HK-2 (cell line): ENCODE data around the gene MS4A3.
"Not testable (repeated sequence)": the region's sequence is repeated elsewhere in the genome, so short reads cannot be mapped to it uniquely, and the experiment has no call there.

Experiments used
- DNase-seq: peaks from one replicate; pipeline ENCODE4 v3.0.0-alpha.2; 2018; ENCODE audit not compliant: unreplicated experiment

MS4A3 gene

DNA sequence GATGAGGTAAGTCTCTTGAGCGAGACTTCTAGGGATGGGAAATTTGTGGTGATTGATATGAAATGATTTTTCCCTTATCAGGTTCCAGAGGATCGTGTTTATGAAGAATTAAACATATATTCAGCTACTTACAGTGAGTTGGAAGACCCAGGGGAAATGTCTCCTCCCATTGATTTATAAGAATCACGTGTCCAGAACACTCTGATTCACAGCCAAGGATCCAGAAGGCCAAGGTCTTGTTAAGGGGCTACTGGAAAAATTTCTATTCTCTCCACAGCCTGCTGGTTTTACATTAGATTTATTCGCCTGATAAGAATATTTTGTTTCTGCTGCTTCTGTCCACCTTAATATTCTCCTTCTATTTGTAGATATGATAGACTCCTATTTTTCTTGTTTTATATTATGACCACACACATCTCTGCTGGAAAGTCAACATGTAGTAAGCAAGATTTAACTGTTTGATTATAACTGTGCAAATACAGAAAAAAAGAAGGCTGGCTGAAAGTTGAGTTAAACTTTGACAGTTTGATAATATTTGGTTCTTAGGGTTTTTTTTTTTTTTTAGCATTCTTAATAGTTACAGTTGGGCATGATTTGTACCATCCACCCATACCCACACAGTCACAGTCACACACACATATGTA is 39.1 kb downstream of the MS4A3 start:
- no peak for DNase-seq

DNA sequence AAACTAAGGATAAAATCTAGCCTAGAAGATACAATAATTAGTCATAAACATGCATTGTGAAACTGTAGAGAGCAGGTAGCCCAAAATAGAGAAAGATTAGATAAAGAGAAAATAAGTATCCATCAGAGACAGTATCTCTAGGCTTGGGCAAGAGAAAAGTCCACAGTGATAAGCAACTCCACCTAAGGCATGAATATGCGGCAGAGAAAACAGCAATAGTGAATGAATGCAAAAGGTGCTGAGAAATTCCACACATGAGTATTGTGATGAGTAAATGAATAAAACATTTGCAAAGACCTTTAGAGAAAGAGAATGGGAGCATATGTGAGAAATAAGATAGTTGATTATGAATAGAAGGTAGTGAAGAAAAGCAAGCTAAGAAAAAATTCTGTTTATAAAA is 40.7 kb downstream of the MS4A3 start:
- DNase-seq: no peak

DNA sequence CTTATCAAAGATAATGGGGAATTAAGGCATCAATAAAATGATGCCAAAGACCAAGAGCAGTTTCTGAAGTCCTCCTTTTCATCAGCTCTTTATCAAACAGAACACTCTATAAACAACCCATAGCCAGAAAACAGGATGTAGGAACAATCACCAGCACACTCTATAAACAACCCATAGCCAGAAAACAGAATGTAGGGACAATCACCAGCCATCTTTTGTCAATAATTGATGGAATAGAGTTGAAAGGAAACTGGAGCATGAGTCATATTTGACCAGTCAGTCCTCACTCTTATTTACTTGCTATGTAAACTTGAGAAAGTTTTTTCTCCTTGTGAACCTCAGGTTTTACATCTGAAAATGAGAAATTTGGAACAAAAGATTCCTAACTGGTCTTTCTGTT is 42.0 kb downstream of the MS4A3 start:
- no peak for DNase-seq

DNA sequence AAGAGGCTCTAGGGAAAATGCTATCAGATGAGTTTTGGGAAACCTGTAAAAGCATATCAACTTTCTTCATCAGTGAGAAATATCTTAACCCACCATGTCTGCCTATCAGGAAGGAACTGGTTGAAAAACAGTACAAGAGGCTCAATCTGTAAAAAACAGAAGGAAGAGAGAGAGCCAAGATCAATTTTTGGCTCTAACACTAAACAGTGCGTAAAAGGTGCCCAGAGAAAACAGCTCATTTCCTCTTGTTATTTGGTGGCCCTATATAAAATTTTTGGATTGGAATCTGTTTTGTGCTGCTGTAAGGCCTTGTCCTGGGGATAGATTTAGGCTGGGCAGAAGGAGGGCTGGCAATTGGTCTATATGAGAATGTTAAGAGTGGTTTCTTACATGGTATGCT is 44.1 kb downstream of the MS4A3 start:
- no peak for DNase-seq

DNA sequence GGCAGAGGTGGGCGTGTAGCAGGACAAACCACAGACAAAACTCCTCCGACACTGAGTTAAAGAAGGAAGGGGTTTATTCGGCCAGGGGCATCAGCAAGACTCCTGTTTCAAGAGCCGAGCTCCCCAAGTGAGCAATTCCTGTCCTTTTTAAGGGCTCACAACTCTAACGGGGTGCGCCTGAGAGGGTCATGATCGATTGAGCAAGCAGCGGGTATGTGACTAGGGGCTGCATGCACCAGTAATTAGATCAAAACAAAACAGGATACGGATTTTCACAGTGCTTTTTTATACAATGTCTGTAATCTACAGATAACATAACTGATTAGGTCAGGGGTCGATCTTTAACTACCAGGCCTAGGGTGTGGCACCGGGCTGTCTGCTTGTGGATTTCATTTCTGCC is 44.9 kb downstream of the MS4A3 start:
- not testable (repeated sequence) for DNase-seq

DNA sequence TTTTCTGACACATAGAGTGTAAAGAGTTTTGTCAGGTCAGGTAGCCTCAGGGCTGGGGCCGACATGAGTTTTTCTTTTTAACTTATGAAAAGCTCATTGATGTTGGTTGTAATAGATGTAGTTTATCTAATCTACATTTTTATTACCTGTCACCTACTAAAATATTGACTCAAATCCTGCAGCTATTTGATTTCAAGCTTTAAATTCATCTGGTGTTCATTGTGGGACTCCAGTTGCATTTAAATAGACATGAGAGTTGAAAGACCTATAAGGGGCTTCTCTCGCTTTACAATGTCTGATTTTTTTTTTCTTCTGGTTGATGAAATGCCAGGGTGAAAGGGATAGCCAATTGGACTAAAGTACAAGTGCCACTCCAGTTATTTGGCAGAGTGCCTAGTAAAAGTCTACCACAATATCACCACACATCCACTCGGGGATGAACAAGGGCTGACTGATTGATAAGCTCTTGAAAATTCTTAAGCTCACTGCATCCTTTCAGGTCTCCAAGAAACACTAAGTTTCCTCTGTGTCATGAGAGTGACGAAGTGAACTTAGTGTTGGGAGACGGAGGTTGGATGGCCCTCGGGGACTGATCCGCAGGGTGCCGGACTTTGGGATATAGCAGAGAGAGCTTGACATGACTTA is 48.1 kb downstream of the MS4A3 start:
- DNase-seq: not testable (repeated sequence)

DNA sequence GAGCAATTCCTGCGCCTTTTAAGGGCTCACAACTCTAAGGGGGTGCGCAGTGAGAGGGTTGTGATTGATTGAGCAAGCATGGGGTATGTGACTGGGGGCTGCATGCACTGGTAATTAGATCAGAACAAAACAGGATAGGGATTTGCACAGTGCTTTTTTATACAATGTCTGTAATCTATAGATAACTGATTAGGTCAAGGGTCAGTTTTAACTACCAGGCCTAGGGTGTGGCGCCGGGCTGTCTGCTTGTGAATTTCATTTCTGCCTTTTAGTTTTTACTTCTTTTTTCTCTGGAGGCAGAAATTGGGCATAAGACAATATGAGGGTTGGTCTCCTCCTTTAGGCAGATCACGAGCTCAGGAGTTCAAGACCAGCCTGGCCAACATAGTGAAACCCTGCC is 52.2 kb downstream of the MS4A3 start:
- not testable (repeated sequence) for DNase-seq

DNA sequence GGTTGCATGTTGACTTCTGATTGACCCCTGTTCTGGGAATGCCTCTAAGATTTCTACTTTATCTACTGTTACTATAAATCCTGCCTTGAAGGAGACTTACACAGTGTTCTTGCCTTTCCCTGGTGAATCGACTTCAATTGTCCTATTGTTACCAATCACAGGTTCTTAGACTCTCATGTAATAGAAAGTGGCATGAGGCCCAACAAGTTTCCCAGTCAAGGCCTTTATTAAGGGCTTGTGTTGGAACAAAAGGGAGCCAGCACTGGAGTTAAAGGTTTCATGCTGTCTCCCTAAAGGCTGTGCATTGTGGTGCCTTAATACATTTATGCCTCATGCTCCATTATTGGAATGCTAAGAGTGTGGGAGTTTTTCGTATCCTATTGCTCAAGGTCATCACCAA is 55.3 kb downstream of the MS4A3 start:
- no peak for DNase-seq

DNA sequence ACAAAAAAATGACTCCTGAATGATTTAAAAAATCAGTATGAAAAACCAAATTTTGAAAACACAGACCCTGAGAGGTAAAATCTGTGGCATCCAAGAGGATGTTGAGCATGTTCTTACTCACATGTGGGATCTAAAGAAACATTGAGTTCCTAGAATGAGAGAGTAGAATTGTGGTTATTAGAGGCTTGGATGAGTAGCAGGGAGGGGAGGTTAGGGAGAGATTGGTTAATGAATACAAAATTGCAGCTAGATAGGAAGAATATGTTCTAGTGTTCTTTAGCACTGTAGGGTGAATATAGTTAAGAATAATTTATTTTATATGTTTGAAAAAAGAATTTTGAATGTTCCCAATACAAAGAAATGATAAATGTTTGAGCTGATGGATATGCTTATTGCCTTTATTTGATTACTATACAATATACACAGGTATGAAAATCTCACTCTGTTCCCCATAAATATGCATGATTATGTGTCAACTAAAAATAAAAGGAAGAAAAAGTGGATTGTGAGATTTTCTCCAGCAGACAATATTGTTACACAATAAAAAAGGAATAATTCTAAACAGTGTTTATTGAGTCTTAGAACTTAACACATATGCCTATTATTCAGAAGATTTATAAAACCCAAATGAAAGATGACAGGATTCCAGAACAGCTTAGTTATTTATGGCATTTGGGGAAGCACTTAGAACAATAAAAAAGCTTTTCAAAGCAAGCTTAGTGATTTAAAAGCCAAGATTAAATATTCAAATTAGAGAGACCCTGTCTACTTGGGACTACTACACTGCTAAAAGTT is 60.7 kb downstream of the MS4A3 start:
- DNase-seq: no peak

DNA sequence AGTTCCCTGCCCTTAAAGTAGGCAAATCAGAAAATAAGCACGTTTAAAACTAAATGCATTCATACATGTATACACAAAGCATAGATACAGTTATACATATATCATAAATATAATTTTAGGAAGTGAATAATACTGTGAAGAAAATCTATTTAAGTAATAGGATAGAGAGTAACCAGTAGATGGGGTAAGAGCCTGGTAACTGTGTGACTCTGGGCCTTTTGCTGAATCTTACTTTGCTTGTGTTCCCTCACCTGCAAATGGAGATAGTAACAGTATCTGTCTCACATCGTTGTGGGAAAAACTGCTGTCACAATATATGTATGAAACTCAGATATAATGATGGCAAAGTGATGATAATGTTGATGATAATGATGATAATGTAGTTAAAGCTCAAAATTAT is 61.9 kb downstream of the MS4A3 start:
- no peak for DNase-seq

DNA sequence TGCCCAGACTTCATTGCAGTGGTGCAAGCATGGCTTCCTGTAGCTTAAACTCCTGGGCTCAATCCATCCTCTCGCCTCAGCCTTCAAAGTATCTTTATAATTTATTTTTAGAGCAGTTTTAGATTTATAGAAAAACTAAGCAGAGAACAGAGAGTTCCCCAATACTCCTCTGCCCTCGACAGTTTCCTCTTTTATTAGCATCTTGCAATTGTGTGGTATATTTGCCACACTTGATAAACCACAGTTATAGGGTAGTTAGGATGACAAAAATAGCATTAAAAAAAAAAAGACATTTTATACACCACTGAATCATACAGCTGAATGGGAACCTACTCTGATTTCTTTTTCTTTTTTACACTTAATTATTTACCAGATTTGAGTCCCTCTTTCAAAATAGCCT is 63.2 kb downstream of the MS4A3 start:
- no peak for DNase-seq
